Cardiac fibroblast (primary cell): Measurements from ENCODE around the gene NFIB.

Experiments
- DNase-seq, 2 donors: peaks; one replicate each; pipeline versions ENCODE4 v3.0.0 to v3.0.0-alpha.2; 2010; ENCODE audit warnings: low read depth in 2 of 2
- H3K4me3 ChIP-seq, 2 donors: replicated peaks in 1 of 2; 1 replicate in 1 of 2; 2 replicates in 1 of 2; pipeline ENCODE4 v1.5.1; 2011; ENCODE audit warnings: low read depth in 2 of 2, low read length in 2 of 2, mild to moderate bottlenecking in 2 of 2, moderate library complexity in 1 of 2
- CTCF ChIP-seq: IDR thresholded peaks from one replicate; pipeline ENCODE4 v1.5.1; 2011; ENCODE audit warnings: low read depth, mild to moderate bottlenecking, low read length, inconsistent platforms

NFIB gene

GRCh38 chr9:14203356-14204056 is 110.4 kb downstream of the NFIB start:
- no peak for TF ChIP-seq CTCF
- DNase-seq, result peak; percentile 53 to 73
- H3K4me3 ChIP-seq, result no peak overlapping the region

- peak; percentile 71 to 79 for DNase-seq
- H3K4me3 ChIP-seq, result no peak overlapping the region
- no peak for TF ChIP-seq CTCF
Measured at GRCh38 chr9:14198841-14199455, 115.0 kb downstream of the NFIB start.

- DNase-seq, result peak; percentile 38 to 81
- H3K4me3 ChIP-seq, result no peak overlapping the region
- no peak for TF ChIP-seq CTCF
Measured at GRCh38 chr9:14198047-14198840, 115.7 kb downstream of the NFIB start.

GRCh38 chr9:14197325-14197858 is 116.5 kb downstream of the NFIB start:
- no peak for DNase-seq
- H3K4me3 ChIP-seq, result no peak overlapping the region
- no peak for TF ChIP-seq CTCF

- no peak for TF ChIP-seq CTCF
Measured at GRCh38 chr9:14193328-14193990, 120.5 kb downstream of the NFIB start.

GRCh38 chr9:14192556-14192955 is 121.4 kb downstream of the NFIB start:
- TF ChIP-seq CTCF, result no peak
- H3K4me3 ChIP-seq, result no peak overlapping the region
- DNase-seq, result no peak

More at GRCh38 chr9:14193328-14193990, 120.5 kb downstream of the NFIB start:
- peak; percentile 54 to 73 for DNase-seq
- H3K4me3 ChIP-seq, result no peak overlapping the region
